CD14-positive monocyte (primary cell): Measurements from ENCODE around the gene URGCP. TPM values are rescaled to one million over a fixed set of nuclear protein-coding genes. Genes with fewer than 3 reads are reported as not detected.

Source experiments
- DNase-seq, 3 donors: peaks; one replicate each; pipeline ENCODE4 v3.0.0-alpha.2; 2011 to 2022
- H2AFZ ChIP-seq: 2 replicates; pipeline ENCODE4 v1.6.0; 2012; ENCODE audit warnings: mild to moderate bottlenecking, low read depth, low read length, inconsistent platforms; ENCODE audit not compliant: insufficient read depth, poor library complexity, severe bottlenecking
- H3K27ac ChIP-seq, 2 donors: 1 replicate in 1 of 2; 2 replicates in 1 of 2; pipeline ENCODE4 v1.5.1; 2012 to 2013; ENCODE audit warnings: low read length in 2 of 2, control low read depth in 1 of 2, inconsistent platforms in 1 of 2, low read depth in 1 of 2, mild to moderate bottlenecking in 1 of 2
- H3K27me3 ChIP-seq, 2 donors: one replicate each; pipeline versions ENCODE4 v1.6.0 to v1.6.1; 2011 to 2013; ENCODE audit warnings: low read length in 2 of 2; ENCODE audit not compliant: control insufficient read depth in 2 of 2, insufficient read depth in 2 of 2
- H3K36me3 ChIP-seq, 2 donors: replicated peaks in 1 of 2; 1 replicate in 1 of 2; 2 replicates in 1 of 2; pipeline versions ENCODE4 v1.5.1 to v1.6.1; 2012 to 2013; ENCODE audit warnings: low read length in 2 of 2, control low read depth in 1 of 2, inconsistent platforms in 1 of 2, mild to moderate bottlenecking in 1 of 2; ENCODE audit not compliant: insufficient read depth in 2 of 2, control insufficient read depth in 1 of 2
- H3K4me1 ChIP-seq, 2 donors: 1 replicate in 1 of 2; 2 replicates in 1 of 2; pipeline versions ENCODE4 v1.5.1 to v1.6.1; 2012 to 2013; ENCODE audit warnings: low read length in 2 of 2, control low read depth in 1 of 2, inconsistent platforms in 1 of 2, mild to moderate bottlenecking in 1 of 2, moderate library complexity in 1 of 2; ENCODE audit not compliant: insufficient read depth in 2 of 2, control insufficient read depth in 1 of 2
- H3K4me2 ChIP-seq: replicated peaks from 2 replicates; pipeline ENCODE3; 2012; ENCODE audit warnings: low read length, moderate library complexity, mild to moderate bottlenecking; ENCODE audit not compliant: poor library complexity, severe bottlenecking; ENCODE audit errors: extremely low read depth
- H3K4me3 ChIP-seq, 3 experiments: fragments of 200-600 bp in 1 of 3; sonication (generic) in 1 of 3; replicated peaks in 1 of 3; 1 replicate in 2 of 3; 2 replicates in 1 of 3; pipeline ENCODE4 v1.5.1; 2011 to 2013; ENCODE audit warnings: low read length in 3 of 3, mild to moderate bottlenecking in 3 of 3, control low read depth in 2 of 3, low read depth in 2 of 3, inconsistent platforms in 1 of 3, moderate library complexity in 1 of 3
- H3K79me2 ChIP-seq: 2 replicates; pipeline ENCODE4 v1.6.0; 2012; ENCODE audit warnings: mild to moderate bottlenecking, control low read depth, inconsistent platforms, low read length, moderate library complexity; ENCODE audit not compliant: insufficient read depth
- H3K9ac ChIP-seq: 2 replicates; pipeline ENCODE4 v1.6.0; 2017; ENCODE audit warnings: low read length, mild to moderate bottlenecking; ENCODE audit not compliant: insufficient read depth, poor library complexity, severe bottlenecking
- H3K9me3 ChIP-seq, 2 donors: replicated peaks in 1 of 2; 1 replicate in 1 of 2; 2 replicates in 1 of 2; pipeline versions ENCODE4 v1.5.1 to v1.6.1; 2012 to 2013; ENCODE audit warnings: low read length in 2 of 2, control low read depth in 1 of 2; ENCODE audit not compliant: control insufficient read depth in 1 of 2, insufficient read depth in 1 of 2
- H4K20me1 ChIP-seq: 2 replicates; pipeline ENCODE4 v1.6.0; 2012; ENCODE audit warnings: mild to moderate bottlenecking, low read length, control low read depth, moderate library complexity; ENCODE audit not compliant: insufficient read depth
- H3K27ac Mint-ChIP-seq, 7 donors: one replicate each; pipeline ENCODE4 v1.8.0; 2020; ENCODE audit warnings: mild to moderate bottlenecking in 7 of 7, mixed read lengths in 7 of 7, moderate library complexity in 6 of 7, inconsistent platforms in 2 of 7
- H3K27me3 Mint-ChIP-seq, 3 donors: one replicate each; pipeline ENCODE4 v1.8.0; 2021 to 2022; ENCODE audit warnings: low read depth in 3 of 3, mild to moderate bottlenecking in 3 of 3, mixed read lengths in 3 of 3, moderate library complexity in 3 of 3, inconsistent platforms in 1 of 3
- H3K36me3 Mint-ChIP-seq, 2 donors: one replicate each; pipeline ENCODE4 v1.8.0; 2020; ENCODE audit warnings: mixed read lengths in 2 of 2, inconsistent platforms in 1 of 2, mild to moderate bottlenecking in 1 of 2
- H3K4me1 Mint-ChIP-seq: one replicate; pipeline ENCODE4 v1.8.0; 2020; ENCODE audit warnings: mild to moderate bottlenecking, mixed read lengths
- H3K4me3 Mint-ChIP-seq, 2 donors: one replicate each; pipeline ENCODE4 v1.8.0; 2020; ENCODE audit warnings: mild to moderate bottlenecking in 2 of 2, mixed read lengths in 2 of 2, moderate library complexity in 1 of 2
- H3K9me3 Mint-ChIP-seq, 7 donors: one replicate each; pipeline ENCODE4 v1.8.0; 2020 to 2022; ENCODE audit warnings: mixed read lengths in 7 of 7, mild to moderate bottlenecking in 6 of 7, moderate library complexity in 6 of 7, inconsistent platforms in 2 of 7
- CTCF ChIP-seq: fragments of 200-600 bp; IDR thresholded peaks from one replicate; pipeline ENCODE4 v1.8.0; 2022; ENCODE audit warnings: antibody characterized with exemption, mild to moderate bottlenecking
- WGBS: methylation state at CpG from one replicate; pipeline ENCODE4 v1.1.5; 2013; ENCODE audit warnings: missing lambda C conversion rate; ENCODE audit not compliant: insufficient coverage; 5-methylcytosine and 5-hydroxymethylcytosine counted together
- intact Hi-C, 2 donors: fragments of 100-400 bp; cut with micrococcal nuclease; formaldehyde crosslinking; loops; one replicate each; pipeline versions ENCODE4 v1.15.0 to v1.15.1; 2023
- polyA plus RNA-seq, 3 donors: library from polyadenylated mRNA; depleted of rRNA in 1 of 3; unstranded in 2 of 3; stranded (reverse) in 1 of 3; fragments of 300-500 nt in 2 of 3; fragments of >200 nt in 1 of 3; fragmentation: Illumina TruSeq in 2 of 3; gene quantifications; 1 replicate in 2 of 3; 2 replicates in 1 of 3; pipeline ENCODE4 v1.2.3, GENCODE V29; 2012 to 2021

The URGCP gene
- polyA plus RNA-seq, 3 donors = 5.7 to 6.8 (median 5.9) TPM

DNA sequence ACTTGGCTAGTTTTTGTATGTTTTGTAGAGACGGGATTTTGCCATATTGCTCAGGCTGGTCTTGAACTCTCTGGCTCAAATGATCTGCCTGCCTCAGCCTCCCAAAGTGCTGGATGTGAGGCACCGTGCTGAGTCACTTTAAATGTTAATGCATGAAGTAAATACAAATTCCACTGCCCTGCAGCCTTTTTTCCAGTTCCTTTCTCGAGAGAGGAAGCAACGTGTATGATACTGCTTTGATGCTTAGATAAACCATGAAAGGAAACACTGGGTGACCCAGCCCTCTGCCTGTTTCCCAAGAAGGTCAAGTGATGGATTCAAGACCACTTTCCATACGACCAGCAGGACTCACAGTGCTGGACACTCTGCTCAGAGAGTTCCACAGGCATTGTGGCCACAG lies 25.8 kb downstream of the URGCP start:
- Mint-ChIP-seq H3K36me3 (peaks cover 65 to 78% of the 10 kb centered on the region in 2 donors), H3K27me3 (no peaks in the 10 kb centered on the region), H3K27ac (peak overlapping the region in 3 of 7 donors; percentile 32 to 45 (median 35)), H3K4me1 (peaks cover 11% of the 10 kb centered on the region), H3K9me3 (no peaks in the 10 kb centered on the region), H3K4me3 (no peak overlapping the region)
- Histone ChIP-seq H2AFZ (no peak overlapping the region), H3K4me2 (no peak overlapping the region), H4K20me1 (no peaks in the 10 kb centered on the region), H3K27me3 (no peaks in the 10 kb centered on the region), H3K36me3 (peaks cover 42 to 75% of the 10 kb centered on the region in 2 donors), H3K9ac (no peak overlapping the region), H3K79me2 (no peaks in the 10 kb centered on the region), H3K4me3 (no peak overlapping the region), H3K9me3 (no peaks in the 10 kb centered on the region), H3K4me1 (peaks cover 10 to 11% of the 10 kb centered on the region in 2 donors), H3K27ac (no peak overlapping the region)
- 83% methylated on average over 3 of the region's 5 CpGs for WGBS
- no peak for TF ChIP-seq CTCF
- intact Hi-C loops = no loop called here
- DNase-seq = no peak

DNA sequence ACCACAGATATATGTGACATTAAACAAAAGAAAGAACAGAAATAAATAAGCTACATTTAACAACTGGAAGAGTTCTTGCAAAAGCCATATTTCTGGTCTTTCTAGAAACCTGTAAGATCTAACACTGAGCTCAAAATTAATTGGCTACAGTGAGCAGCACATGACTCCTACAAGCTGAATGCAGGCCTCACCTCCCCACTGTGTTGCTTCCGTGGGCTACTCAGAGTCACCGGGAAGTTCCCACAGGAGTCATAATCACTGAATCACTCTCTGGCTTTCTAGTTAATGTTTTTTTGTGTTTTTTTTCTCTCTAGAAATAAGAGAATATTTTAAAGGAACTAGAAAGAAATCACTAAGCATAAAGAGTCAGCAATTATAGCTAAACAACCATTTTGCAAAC lies 26.9 kb downstream of the URGCP start:
- no peaks in the 10 kb centered on the region for H3K9me3 ChIP-seq
- intact Hi-C loops = no loop called here
- no peaks in the 10 kb centered on the region for H4K20me1 ChIP-seq
- no peak overlapping the region for H3K4me2 ChIP-seq
- TF ChIP-seq CTCF = no peak
- WGBS = no CpG with 5 or more reads among the region's 2 CpGs
- Mint-ChIP-seq H3K4me1 (peaks cover 12% of the 10 kb centered on the region), H3K36me3 (peaks cover 63 to 76% of the 10 kb centered on the region in 2 donors), H3K4me3 (no peak overlapping the region), H3K27me3 (no peaks in the 10 kb centered on the region), H3K27ac (peak overlapping the region in 1 of 7 donors; percentile 27), H3K9me3 (no peaks in the 10 kb centered on the region)
- H3K4me3 ChIP-seq = no peak overlapping the region
- H3K27me3 ChIP-seq = no peaks in the 10 kb centered on the region
- no peak overlapping the region for H3K9ac ChIP-seq
- H3K79me2 ChIP-seq = no peaks in the 10 kb centered on the region
- DNase-seq = peak in 1 of 3 donors; percentile 51
- peaks cover 11 to 13% of the 10 kb centered on the region in 2 donors for H3K4me1 ChIP-seq
- peaks cover 41 to 64% of the 10 kb centered on the region in 2 donors for H3K36me3 ChIP-seq
- H2AFZ ChIP-seq = no peak overlapping the region
- no peak overlapping the region for H3K27ac ChIP-seq
